PC-3 (cell line): ENCODE data around the gene RNF208.

ENCODE experiments used
- EZH2 ChIP-seq: fragments of 300-600 bp; sonication (generic); IDR thresholded peaks from one replicate; pipeline ENCODE4 v1.6.1; 2017; ENCODE audit warnings: antibody characterized with exemption, mild to moderate bottlenecking, low read length; ENCODE audit not compliant: unreplicated experiment
- EZH2phosphoT487 ChIP-seq: fragments of 300-600 bp; sonication (generic); IDR thresholded peaks from 2 replicates; pipeline ENCODE4 v1.6.1; 2018; ENCODE audit warnings: mild to moderate bottlenecking, antibody characterized with exemption, low read length, borderline replicate concordance
- TF ChIP-seq, protein P1 (sequence below): fragments of 300-600 bp; sonication (generic); conservative IDR thresholded peaks from 2 replicates; pipeline ENCODE4 v1.5.1; 2017; ENCODE audit warnings: antibody characterized with exemption, low read depth, mild to moderate bottlenecking, low read length

DNA sequence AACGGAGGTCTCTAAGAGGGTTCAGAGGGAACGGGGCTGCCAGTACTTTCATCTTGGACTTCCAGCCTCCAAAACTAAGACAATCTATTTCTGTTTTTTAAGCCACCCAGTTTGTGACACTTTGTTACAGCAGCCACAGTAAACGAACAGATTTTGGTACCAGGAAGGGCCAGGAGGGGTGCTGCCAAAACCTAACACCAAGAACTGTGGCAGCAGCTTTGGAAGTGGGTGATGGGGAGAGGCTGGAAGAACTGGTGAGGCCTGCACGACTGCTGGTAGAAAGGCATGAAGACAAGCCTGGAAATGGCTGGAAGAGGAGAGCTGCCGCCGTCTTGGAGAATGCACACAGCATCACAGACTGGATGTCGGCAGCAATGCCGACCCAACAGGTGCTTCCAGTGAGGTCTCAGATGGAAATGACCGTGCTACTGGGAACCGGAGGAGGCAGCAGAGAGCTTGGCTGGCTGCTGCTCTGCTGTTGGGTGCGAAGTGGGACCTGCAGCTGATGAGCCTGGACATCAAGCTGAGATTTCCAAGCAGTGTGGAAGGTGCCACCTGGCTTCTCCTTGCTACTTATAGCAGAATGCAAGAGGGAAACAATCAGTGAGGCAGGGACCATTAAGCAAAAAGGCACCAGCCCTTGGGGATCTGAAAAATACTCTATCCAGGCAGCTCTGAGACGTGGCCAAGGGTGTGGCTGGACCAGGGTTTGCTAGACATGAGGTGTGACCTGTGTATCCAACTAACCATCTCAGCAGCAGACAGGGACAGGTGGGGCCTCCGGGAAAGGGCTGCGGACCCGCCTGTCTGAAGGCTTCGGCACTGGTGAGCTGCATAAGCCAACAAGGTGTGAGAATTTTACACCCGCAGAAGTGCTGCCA, 45.5 kb downstream of the RNF208 start:
- TF ChIP-seq, protein P1, sequence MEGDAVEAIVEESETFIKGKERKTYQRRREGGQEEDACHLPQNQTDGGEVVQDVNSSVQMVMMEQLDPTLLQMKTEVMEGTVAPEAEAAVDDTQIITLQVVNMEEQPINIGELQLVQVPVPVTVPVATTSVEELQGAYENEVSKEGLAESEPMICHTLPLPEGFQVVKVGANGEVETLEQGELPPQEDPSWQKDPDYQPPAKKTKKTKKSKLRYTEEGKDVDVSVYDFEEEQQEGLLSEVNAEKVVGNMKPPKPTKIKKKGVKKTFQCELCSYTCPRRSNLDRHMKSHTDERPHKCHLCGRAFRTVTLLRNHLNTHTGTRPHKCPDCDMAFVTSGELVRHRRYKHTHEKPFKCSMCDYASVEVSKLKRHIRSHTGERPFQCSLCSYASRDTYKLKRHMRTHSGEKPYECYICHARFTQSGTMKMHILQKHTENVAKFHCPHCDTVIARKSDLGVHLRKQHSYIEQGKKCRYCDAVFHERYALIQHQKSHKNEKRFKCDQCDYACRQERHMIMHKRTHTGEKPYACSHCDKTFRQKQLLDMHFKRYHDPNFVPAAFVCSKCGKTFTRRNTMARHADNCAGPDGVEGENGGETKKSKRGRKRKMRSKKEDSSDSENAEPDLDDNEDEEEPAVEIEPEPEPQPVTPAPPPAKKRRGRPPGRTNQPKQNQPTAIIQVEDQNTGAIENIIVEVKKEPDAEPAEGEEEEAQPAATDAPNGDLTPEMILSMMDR, result peak; percentile 60
- TF ChIP-seq EZH2 (no peak), EZH2phosphoT487 (no peak)
